HG02623 (cell line): ENCODE measurements around the gene ARHGEF25.
A peak's percentile ranks its signal among the peaks of the same experiment; 100 is the strongest.
"Not testable (repeated sequence)": the region's sequence is repeated elsewhere in the genome, so short reads cannot be mapped to it uniquely, and the experiment has no call there.

Source experiments
- ATAC-seq: cut with Tn5 transposase; IDR thresholded peaks from one replicate; pipeline ENCODE4 v1.9.1; 2021; ENCODE audit warnings: moderate library complexity; ENCODE audit not compliant: unreplicated experiment

ARHGEF25 gene

DNA sequence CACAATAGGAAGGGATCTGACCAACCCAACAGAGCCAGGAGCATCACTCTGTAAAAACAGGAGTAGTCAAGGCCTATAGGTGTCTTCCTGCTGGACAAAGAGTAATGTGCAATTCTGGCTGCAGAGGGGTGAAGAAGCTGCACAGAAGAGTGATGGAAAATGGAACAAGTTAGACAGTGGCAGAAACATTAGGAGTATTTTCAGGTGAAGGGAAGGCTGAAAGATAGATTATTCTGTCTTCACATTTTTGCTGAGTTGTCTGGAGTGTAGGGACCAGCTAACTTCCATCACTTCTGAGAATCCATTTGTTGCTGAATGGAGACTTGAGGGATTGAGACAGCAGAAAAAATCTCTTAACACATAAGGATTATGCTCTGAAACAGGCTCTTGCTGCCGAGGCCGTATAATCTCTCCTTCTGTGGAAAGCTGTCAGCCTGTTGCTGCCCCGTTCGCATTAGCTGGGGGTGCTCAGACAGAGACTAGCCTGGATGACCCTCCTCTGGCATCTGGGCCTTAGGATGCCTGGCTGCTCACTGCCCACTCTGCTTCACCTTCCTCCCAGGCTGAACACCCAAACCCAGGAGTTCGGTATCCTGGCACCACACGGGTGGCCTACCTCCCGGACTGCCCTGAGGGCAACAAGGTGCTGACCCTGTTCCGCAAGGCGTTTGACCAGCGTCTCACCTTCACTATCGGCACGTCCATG lies 3.1 kb upstream of the ARHGEF25 start:
- no peak for ATAC-seq

DNA sequence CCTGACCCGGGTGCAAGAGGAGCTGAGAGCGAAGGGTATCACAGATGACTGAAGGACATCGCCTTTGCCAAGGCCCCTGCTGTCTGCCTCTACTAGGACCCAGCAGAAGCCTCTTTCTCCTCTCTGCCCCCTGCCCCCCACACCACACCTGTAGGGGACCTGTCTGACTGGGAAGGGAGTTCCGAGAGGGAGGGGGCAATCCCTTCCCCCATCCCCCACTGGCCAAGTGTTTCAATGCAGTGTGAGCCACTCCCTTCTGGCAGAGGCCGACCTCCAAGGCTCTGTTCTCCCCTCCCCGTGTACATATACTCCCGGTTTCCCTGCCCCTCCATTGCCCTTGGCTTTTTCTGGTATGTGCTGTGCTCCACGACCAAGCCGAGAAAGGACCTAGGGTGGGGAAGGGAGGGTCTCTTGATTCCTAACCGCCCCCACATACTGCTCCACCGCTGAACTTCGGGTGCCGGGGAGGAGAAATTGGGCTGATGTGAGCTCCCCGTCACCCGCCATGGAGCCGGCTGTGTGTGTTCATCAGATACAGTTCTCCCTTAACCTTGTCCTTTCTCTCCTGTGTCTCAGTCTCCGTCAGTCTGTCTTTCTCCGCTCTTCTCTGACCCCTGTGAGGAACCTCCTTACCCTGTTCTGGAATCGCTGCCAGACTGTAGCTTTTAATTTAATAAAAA lies 2.0 kb upstream of the ARHGEF25 start:
- ATAC-seq = no peak

DNA sequence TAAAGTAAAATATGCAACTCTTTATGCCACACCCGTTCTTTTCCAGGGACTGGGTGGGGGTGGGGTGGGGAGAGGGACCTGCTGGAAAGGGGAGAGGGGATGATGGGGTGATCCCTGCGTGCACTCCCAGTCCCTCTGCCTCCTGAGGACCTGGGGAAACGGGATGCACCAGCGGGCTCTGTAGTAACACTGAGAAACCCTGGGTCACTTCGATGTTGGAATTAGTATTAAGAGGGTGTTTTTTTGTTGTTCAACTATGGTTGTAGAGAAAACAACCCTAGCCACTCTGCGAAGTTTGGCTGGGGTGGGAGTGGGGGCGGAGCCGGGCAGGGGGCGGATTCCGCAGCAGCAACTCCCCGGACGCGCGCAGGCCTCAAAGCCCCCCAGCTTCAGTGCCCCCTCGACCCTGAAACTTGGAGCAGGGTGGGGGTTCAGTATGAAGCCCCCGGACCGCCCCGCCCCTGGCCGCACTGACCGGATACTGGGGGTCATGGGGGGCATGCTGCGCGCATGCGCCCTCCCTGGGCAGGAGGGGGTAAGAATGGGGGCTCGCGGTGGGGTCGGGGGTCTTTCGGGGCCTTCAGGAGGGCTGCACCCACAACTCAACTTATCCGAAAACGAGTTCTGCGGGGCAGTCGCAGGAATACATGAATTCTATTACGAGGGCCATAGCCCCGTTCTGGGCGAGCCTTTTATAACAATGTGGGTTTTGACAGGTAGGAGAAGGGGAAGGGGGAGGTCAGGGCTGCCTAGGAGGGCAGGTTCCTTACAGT lies 1.3 kb upstream of the ARHGEF25 start:
- no peak for ATAC-seq

DNA sequence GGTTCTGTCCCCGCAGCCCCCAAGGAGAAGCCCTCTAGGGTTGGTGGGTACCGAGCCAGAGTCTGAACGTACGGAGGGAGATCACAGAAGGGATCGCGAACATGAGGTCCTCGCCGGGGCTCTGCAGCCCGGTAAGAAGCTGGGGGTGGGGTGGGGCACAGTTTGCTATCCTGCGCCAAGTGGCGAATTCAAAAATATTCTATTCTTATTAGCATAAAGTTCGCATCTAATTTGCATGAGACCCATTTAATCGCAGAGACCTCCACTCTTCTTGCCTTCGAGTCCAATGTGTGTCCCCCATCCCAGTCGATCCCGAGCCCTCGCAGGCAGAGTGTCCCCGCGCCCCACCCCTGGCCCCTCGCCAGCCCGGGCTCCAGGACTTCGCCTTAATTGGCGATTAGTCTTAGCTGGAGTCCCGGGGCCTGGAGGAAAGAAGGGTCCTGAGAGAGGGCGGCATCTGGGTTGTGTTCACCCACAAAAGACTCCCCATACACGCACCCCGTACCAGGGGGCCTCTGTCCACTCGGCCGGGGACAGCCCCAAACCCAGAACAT lies 604 bp upstream of the ARHGEF25 start:
- no peak for ATAC-seq

- no peak for ATAC-seq
Observed at GRCh38 chr12:57611827-57612710, 834 bp downstream of the ARHGEF25 start.

DNA sequence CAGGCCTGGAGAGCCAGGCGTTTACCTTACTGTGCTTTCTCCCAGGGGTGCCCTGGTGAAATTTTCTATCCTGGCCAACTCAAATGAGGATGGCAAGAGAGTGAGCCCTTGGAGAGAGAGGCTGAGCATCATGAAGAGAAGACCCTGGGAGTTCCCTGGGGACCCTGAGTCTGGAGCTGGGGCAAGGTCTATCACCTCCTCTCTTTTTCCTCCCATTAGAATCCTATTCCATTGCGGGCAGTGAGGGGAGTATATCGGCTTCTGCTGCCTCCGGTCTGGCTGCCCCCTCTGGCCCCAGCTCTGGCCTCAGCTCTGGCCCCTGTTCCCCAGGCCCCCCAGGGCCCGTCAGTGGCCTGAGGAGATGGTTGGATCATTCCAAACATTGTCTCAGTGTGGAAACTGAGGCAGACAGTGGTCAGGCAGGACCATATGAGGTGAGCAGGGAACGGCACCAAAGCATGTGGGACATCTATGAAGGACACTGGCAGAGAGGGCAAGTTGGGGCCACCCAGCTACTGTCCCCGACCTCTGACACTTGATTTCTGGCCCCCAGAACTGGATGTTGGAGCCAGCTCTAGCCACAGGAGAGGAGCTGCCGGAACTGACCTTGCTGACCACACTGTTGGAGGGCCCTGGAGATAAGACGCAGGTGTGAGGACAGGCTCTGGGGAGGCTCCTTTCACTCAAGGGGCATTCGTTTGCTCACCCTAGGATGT lies 1.6 kb downstream of the ARHGEF25 start:
- ATAC-seq = no peak

- no peak for ATAC-seq
Observed at GRCh38 chr12:57613427-57614109, 2.3 kb downstream of the ARHGEF25 start.

GRCh38 chr12:57614178-57614947 lies 3.1 kb downstream of the ARHGEF25 start:
- ATAC-seq = peak; percentile 52

- ATAC-seq = no peak
Observed at GRCh38 chr12:57614948-57615500, 3.8 kb downstream of the ARHGEF25 start.

DNA sequence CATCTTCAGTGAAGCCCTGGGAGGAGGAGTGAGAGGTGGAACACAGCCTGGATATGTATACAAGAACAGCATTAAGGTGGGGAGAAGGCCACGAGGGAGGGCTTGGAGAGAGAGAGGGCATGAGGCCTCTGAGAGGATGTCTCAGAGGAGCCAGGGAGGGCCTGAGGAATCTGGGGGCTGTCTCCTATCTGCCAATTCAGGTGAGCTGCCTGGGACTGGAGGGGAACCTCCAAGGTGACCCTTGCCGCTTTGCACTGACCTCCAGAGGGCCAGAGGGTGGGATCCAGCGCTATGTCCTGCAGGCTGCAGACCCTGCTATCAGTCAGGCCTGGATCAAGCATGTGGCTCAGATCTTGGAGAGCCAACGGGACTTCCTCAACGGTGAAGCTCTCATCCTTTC lies 4.4 kb downstream of the ARHGEF25 start:
- ATAC-seq = no peak

- no peak for ATAC-seq
Observed at GRCh38 chr12:57616383-57617101, 5.3 kb downstream of the ARHGEF25 start.

- no peak for ATAC-seq
Observed at GRCh38 chr12:57617942-57618341, 6.7 kb downstream of the ARHGEF25 start.

DNA sequence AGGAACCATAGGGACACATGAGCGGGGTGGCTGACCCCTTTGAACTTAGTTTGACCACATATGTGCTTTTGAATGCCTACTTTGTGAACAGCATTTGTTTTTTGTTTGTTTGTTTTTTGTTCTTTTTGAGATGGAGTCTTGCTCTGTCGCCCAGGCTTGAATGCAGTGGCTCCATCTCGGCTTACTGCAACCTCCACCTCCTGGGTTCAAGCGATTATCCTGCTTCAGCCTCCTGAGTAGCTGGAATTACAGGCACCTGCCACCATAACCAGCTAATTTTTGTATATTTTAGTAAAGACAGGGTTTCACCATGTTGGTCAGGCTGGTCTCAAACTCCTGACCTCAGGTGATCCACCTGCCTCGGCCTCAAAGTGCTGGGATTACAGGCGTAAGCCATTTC lies 7.2 kb downstream of the ARHGEF25 start:
- ATAC-seq = not testable (repeated sequence)

DNA sequence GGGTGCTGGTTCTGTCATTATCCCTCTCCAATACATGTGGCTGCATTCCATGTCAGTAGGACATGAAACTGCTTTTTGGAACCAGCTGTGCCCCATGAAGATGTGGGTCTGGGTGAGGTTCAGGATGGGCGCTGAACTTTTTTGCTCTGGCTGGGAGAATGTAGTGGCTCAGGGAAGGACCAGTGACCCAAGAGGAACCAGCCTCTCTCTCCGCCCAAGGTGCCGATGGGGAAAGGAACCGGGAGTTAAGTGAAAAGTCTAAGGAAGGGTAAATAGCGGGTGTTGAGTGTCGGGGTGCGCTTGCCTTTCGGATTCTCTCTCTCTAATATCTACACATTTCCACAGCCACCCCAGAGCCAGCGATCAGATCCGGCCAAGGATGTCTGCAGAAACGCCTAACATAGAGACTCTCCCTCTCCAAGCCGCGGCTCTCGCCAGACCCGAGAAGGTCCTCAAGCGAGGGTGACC lies 7.8 kb downstream of the ARHGEF25 start:
- ATAC-seq = no peak

GRCh38 chr12:57619434-57620244 lies 8.4 kb downstream of the ARHGEF25 start:
- ATAC-seq = no peak

GRCh38 chr12:57620245-57620935 lies 9.2 kb downstream of the ARHGEF25 start:
- ATAC-seq = no peak
